IPS-15b (cell line): Measurements from ENCODE around the gene IRF6.

Source experiments
- H3K27me3 ChIP-seq: one replicate; pipeline ENCODE4 v1.6.1; 2013; ENCODE audit warnings: low read length; ENCODE audit not compliant: control insufficient read depth, insufficient read depth
- H3K36me3 ChIP-seq: one replicate; pipeline ENCODE4 v1.6.1; 2013; ENCODE audit warnings: low read length; ENCODE audit not compliant: control insufficient read depth, insufficient read depth
- H3K4me1 ChIP-seq: one replicate; pipeline ENCODE4 v1.6.1; 2013; ENCODE audit warnings: mild to moderate bottlenecking, low read length; ENCODE audit not compliant: control insufficient read depth, insufficient read depth
- H3K4me3 ChIP-seq: one replicate; pipeline ENCODE4 v1.5.1; 2013; ENCODE audit warnings: low read depth, low read length
- H3K9ac ChIP-seq: one replicate; pipeline ENCODE4 v1.6.1; 2013; ENCODE audit warnings: low read depth, mild to moderate bottlenecking, low read length
- H3K9me3 ChIP-seq: one replicate; pipeline ENCODE4 v1.6.1; 2013; ENCODE audit warnings: mild to moderate bottlenecking, low read length; ENCODE audit not compliant: control insufficient read depth, insufficient read depth

The IRF6 gene

GRCh38 chr1:209751627-209752231, 54.2 kb downstream of the IRF6 start:
- Histone ChIP-seq H3K9me3 (no peaks in the 10 kb centered on the region), H3K4me1 (peaks cover 2% of the 10 kb centered on the region), H3K4me3 (no peak overlapping the region), H3K27me3 (peaks cover 24% of the 10 kb centered on the region), H3K9ac (no peak overlapping the region), H3K36me3 (no peaks in the 10 kb centered on the region)

DNA sequence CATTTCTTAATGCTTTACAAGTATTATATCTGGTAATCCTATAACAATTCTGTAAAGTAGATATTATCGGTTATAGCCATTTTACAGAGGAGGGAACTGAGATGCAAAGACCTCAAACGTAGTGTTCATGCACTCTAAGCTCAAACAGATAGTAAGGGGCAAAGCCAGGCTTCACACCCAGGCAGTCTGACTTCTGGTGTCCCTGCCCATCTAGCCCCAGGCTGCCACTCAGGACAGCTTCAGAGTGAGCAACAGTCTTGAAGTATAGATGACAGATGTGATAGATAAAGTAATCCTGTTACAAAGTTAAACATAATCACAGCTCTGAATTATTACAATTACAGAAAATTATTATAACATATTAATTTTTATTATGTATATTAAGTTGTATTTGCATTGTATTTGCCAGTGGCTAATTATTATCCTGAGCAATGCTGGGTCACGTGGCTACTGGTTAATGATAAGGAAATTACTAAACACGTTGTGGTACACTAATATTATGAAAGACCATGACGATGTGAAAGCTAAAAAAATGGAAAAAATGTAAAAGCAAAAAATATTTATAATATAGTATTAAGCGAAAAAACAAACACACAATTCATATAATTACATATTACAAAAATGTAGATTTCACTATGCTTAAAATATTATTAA, 56.1 kb downstream of the IRF6 start:
- peaks cover 2% of the 10 kb centered on the region for H3K4me1 ChIP-seq
- H3K9me3 ChIP-seq, result no peaks in the 10 kb centered on the region
- H3K27me3 ChIP-seq, result peaks cover 31% of the 10 kb centered on the region
- no peaks in the 10 kb centered on the region for H3K36me3 ChIP-seq
- H3K4me3 ChIP-seq, result no peak overlapping the region
- H3K9ac ChIP-seq, result no peak overlapping the region

GRCh38 chr1:209749205-209749604, 56.7 kb downstream of the IRF6 start:
- Histone ChIP-seq H3K9me3 (no peaks in the 10 kb centered on the region), H3K27me3 (peaks cover 31% of the 10 kb centered on the region), H3K9ac (no peak overlapping the region), H3K4me1 (peaks cover 2% of the 10 kb centered on the region), H3K36me3 (no peaks in the 10 kb centered on the region), H3K4me3 (no peak overlapping the region)

DNA sequence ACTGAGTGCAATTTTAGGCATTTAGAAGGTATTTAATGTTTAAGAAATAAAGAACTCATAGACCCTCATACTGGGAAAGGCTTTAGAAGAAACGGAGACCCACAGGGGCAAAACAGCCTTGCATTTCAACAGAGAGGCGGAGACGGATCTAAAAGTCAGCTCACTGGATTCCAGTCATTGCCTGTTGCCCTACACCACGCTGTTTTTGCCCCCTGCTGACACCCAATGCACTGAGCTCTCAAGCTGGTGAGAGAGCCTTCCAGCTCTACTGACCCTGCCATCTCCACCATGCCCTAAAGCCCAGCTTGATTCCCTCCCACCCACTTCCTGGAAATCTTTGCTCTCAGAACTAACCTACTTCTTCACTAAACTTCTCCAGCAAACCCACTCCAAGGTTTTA, 57.3 kb downstream of the IRF6 start:
- Histone ChIP-seq H3K36me3 (no peaks in the 10 kb centered on the region), H3K9ac (no peak overlapping the region), H3K4me3 (no peak overlapping the region), H3K4me1 (peaks cover 2% of the 10 kb centered on the region), H3K9me3 (no peaks in the 10 kb centered on the region), H3K27me3 (peaks cover 31% of the 10 kb centered on the region)

DNA sequence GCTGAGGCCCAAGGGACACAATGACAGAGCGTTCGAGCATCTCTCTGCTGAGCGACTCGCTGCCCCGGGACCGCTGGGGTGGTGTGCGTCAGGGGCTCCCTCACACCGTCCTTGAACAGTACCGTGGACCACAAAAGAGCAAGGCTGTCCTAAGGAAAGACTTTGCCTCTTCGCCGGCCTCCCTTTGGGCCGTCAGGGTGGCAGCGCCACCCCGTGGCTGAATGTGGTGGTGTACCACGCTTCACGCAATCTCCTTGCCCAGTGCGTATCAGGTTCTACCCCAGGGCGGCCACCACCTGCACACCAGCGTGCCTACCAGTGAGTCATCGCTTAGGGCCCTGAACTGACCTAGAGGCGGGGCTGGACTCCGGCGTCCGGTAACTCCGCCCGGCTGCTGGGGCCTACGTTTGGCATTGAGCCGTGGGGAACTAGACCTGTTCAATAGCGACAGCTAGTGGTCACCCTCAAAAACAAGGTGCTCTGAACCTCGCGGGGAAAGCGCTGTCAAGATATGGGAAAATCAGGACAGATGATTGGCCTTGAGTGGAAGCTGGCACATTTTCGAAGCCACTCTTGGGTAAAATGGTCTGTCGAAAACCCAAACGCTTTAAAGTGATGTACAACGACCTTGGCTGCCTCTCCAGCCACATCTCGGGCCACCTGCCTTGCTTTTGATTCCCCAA, 58.2 kb downstream of the IRF6 start:
- no peaks in the 10 kb centered on the region for H3K9me3 ChIP-seq
- no peak overlapping the region for H3K9ac ChIP-seq
- H3K4me1 ChIP-seq, result peaks cover 2% of the 10 kb centered on the region
- H3K36me3 ChIP-seq, result no peaks in the 10 kb centered on the region
- peak overlapping the region; percentile 48 for H3K4me3 ChIP-seq
- peaks cover 31% of the 10 kb centered on the region for H3K27me3 ChIP-seq

- Histone ChIP-seq H3K27me3 (peaks cover 40% of the 10 kb centered on the region), H3K4me3 (no peak overlapping the region), H3K36me3 (no peaks in the 10 kb centered on the region), H3K9ac (no peak overlapping the region), H3K9me3 (no peaks in the 10 kb centered on the region), H3K4me1 (peaks cover 2% of the 10 kb centered on the region)
Measured at GRCh38 chr1:209746451-209747165, 59.3 kb downstream of the IRF6 start.

DNA sequence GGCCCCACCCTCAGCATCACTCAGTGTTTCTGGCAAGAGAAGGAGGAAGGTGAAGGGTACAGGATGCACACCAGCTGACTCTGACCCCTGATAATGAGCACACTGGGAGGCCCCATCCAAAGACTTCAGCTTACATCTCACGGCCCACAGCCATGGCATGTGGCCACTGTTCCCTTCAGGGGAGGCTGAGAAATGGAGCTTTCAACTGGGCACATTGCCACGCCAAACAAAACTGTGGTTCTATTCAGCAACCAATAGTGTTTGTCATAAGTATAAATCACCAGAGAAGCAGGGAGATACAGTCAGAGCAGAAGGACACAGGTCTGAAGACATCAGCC, 62.8 kb downstream of the IRF6 start:
- Histone ChIP-seq H3K4me3 (no peak overlapping the region), H3K27me3 (peaks cover 30% of the 10 kb centered on the region), H3K4me1 (peaks cover 2% of the 10 kb centered on the region), H3K36me3 (no peaks in the 10 kb centered on the region), H3K9ac (no peak overlapping the region), H3K9me3 (no peaks in the 10 kb centered on the region)

GRCh38 chr1:209742409-209743144, 63.4 kb downstream of the IRF6 start:
- Histone ChIP-seq H3K9me3 (no peaks in the 10 kb centered on the region), H3K9ac (no peak overlapping the region), H3K4me1 (peaks cover 2% of the 10 kb centered on the region), H3K4me3 (no peak overlapping the region), H3K36me3 (no peaks in the 10 kb centered on the region), H3K27me3 (peaks cover 28% of the 10 kb centered on the region)

GRCh38 chr1:209741889-209742288, 64.1 kb downstream of the IRF6 start:
- H3K27me3 ChIP-seq, result peaks cover 22% of the 10 kb centered on the region
- no peaks in the 10 kb centered on the region for H3K36me3 ChIP-seq
- no peaks in the 10 kb centered on the region for H3K9me3 ChIP-seq
- H3K9ac ChIP-seq, result no peak overlapping the region
- H3K4me3 ChIP-seq, result no peak overlapping the region
- H3K4me1 ChIP-seq, result no peaks in the 10 kb centered on the region

- no peaks in the 10 kb centered on the region for H3K9me3 ChIP-seq
- H3K4me1 ChIP-seq, result no peaks in the 10 kb centered on the region
- no peaks in the 10 kb centered on the region for H3K36me3 ChIP-seq
- no peak overlapping the region for H3K9ac ChIP-seq
- H3K27me3 ChIP-seq, result peaks cover 16% of the 10 kb centered on the region
- no peak overlapping the region for H3K4me3 ChIP-seq
Measured at GRCh38 chr1:209741193-209741592, 64.7 kb downstream of the IRF6 start.

DNA sequence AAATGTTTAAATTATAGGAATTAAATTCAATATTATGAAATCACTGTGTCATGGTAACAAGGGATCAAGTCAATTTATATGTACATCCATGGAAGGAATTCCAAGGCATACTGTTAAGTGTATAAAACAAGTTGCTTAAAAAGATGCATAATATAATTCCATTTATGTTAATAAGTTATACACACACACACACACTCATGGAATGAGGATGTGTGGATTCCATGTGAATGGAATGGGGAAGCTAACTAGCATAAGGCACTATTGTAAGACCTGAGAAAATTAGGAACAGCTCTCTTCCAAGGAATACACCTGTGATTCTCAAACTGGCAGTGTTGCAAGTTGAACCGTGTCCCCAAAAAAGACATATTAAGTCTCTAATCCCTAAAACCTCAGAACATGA, 67.7 kb downstream of the IRF6 start:
- H3K9me3 ChIP-seq, result no peaks in the 10 kb centered on the region
- H3K9ac ChIP-seq, result no peak overlapping the region
- no peaks in the 10 kb centered on the region for H3K4me1 ChIP-seq

More for the DNA sequence above, 67.7 kb downstream of the IRF6 start:
- H3K36me3 ChIP-seq, result no peaks in the 10 kb centered on the region
- H3K4me3 ChIP-seq, result no peak overlapping the region
- peaks cover 10% of the 10 kb centered on the region for H3K27me3 ChIP-seq
